Sigmoid colon (tissue), 7 donors: ENCODE measurements around the gene FCHSD2. TPM values are rescaled to one million over a fixed set of nuclear protein-coding genes. Genes with fewer than 3 reads are reported as not detected.
A peak's percentile ranks its signal among the peaks of the same experiment; 100 is the strongest.

Experiments used
- DNase-seq: peaks from one replicate; pipeline ENCODE4 v3.0.0-alpha.2; 2019
- H3K27ac ChIP-seq, 4 donors: fragments of 200-600 bp; sonication (generic); one replicate each; pipeline ENCODE4 v1.5.1; 2016 to 2019; ENCODE audit warnings: mild to moderate bottlenecking in 1 of 4
- H3K27me3 ChIP-seq, 3 donors: fragments of 200-600 bp; sonication (generic); one replicate each; pipeline ENCODE4 v1.5.1; 2019; ENCODE audit warnings: mild to moderate bottlenecking in 1 of 3
- H3K36me3 ChIP-seq, 4 donors: fragments of 200-600 bp; sonication (generic); one replicate each; pipeline ENCODE4 v1.5.1; 2016 to 2019
- H3K4me1 ChIP-seq, 4 donors: fragments of 200-600 bp; sonication (generic); one replicate each; pipeline ENCODE4 v1.5.1; 2017 to 2019
- H3K4me3 ChIP-seq, 4 donors: fragments of 200-600 bp; sonication (generic); one replicate each; pipeline ENCODE4 v1.5.1; 2017 to 2019; ENCODE audit warnings: mild to moderate bottlenecking in 2 of 4, moderate library complexity in 1 of 4
- H3K9me3 ChIP-seq, 4 donors: fragments of 200-600 bp in 3 of 4; sonication (generic) in 3 of 4; one replicate each; pipeline versions ENCODE4 v1.5.1 to v1.6.1; 2013 to 2019
- EP300 ChIP-seq, 4 donors: sonication (generic); formaldehyde crosslinking; IDR thresholded peaks; one replicate each; pipeline ENCODE4 v1.6.1; 2017; ENCODE audit warnings: antibody characterized with exemption in 4 of 4
- POLR2A ChIP-seq, 2 donors: fragments of 450-650 bp; IDR thresholded peaks; one replicate each; pipeline ENCODE4 v1.6.1; 2016; ENCODE audit warnings: antibody characterized with exemption in 2 of 2, mild to moderate bottlenecking in 2 of 2, moderate library complexity in 2 of 2
- POLR2AphosphoS5 ChIP-seq, 4 donors: sonication (generic); formaldehyde crosslinking; IDR thresholded peaks; one replicate each; pipeline ENCODE4 v1.6.1; 2017; ENCODE audit warnings: antibody characterized with exemption in 4 of 4
- WGBS, 2 donors: extraction: QIAGEN DNeasy Blood & Tissue Kit; methylation state at CpG; one replicate each; pipeline ENCODE4 v1.1.7; 2013; 5-methylcytosine and 5-hydroxymethylcytosine counted together
- intact Hi-C: fragments of 100-400 bp; cut with DNase I; formaldehyde crosslinking; loops from one replicate; pipeline ENCODE4 v1.15.1; 2023
- polyA plus RNA-seq, 3 donors: library from polyadenylated mRNA; stranded (reverse); fragments of 200-250 nt; gene quantifications; one replicate each; pipeline ENCODE4 v1.2.3, GENCODE V29; 2013
- total RNA-seq, 4 donors: library from RNA; depleted of rRNA; stranded (reverse); fragments of >200 nt; gene quantifications; one replicate each; pipeline ENCODE4 v1.1.0, GENCODE V29; 2016
- TF ChIP-seq, protein P1 (sequence below), 4 experiments: fragments of 450-650 bp in 3 of 4; fragments of 200-600 bp in 1 of 4; IDR thresholded peaks; one replicate each; pipeline ENCODE4 v1.5.1; 2016 to 2019; ENCODE audit warnings: antibody characterized with exemption in 4 of 4, mild to moderate bottlenecking in 3 of 4, moderate library complexity in 2 of 4
- donor health status: healthy with polysubstance abuse.
- donor health status: Bipolar disorder and iron deficiency.
- donor health status: healthy.

FCHSD2 gene
- total and polyA plus RNA-seq, 7 donors: 6.9 to 36.3 (median 18.6) TPM

DNA sequence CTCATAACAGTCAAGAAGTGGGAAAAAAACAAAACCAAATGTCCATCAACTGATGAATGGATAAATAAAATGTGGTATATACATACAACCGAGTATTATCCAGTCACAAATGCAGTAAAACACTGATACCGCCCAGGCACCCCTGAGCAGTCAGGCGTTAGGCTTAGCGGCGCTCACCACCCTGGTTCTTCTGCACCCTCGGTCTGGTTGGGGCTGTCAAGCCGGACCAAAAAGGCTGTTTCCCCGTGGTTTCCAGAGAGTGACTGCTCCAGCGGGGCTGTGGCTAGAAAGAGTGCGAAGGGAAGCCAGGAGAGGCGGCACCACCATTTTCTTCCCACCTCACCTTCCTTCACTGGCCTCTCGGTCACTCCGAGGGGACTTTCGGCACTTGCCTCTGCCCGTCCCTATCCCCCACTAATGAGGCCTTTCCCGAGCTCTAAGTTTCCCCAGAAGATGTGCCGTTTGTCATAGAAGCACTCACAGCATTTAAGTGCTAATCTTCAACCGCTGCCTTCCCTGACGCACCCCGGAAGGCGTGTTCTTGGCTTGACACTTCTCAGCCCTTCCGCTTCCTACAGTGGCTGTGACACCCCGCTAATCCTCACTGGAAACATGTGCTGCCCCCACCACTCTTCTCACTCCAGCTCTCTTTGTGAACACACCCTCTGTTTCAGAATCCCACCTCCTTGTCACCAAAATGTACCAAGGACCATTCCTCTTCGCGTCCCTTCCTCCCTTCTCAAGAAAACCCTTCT lies 42.4 kb downstream of the FCHSD2 start:
- DNase-seq: no peak
- intact Hi-C loops: no loop called here
- no peak overlapping the region for H3K27ac ChIP-seq
- 95 to 96% methylated on average over 25 of the region's 25 CpGs for WGBS, 2 donors
- no peaks in the 10 kb centered on the region for H3K27me3 ChIP-seq
- H3K4me3 ChIP-seq: no peak overlapping the region
- H3K36me3 ChIP-seq: no peaks in the 10 kb centered on the region
- TF ChIP-seq, protein P1, sequence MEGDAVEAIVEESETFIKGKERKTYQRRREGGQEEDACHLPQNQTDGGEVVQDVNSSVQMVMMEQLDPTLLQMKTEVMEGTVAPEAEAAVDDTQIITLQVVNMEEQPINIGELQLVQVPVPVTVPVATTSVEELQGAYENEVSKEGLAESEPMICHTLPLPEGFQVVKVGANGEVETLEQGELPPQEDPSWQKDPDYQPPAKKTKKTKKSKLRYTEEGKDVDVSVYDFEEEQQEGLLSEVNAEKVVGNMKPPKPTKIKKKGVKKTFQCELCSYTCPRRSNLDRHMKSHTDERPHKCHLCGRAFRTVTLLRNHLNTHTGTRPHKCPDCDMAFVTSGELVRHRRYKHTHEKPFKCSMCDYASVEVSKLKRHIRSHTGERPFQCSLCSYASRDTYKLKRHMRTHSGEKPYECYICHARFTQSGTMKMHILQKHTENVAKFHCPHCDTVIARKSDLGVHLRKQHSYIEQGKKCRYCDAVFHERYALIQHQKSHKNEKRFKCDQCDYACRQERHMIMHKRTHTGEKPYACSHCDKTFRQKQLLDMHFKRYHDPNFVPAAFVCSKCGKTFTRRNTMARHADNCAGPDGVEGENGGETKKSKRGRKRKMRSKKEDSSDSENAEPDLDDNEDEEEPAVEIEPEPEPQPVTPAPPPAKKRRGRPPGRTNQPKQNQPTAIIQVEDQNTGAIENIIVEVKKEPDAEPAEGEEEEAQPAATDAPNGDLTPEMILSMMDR (IDR thresholded peaks at IDR 0.05): no peak
- TF ChIP-seq EP300 (IDR thresholded peaks at IDR 0.05) (no peak), POLR2A (IDR thresholded peaks at IDR 0.05) (no peak), POLR2AphosphoS5 (IDR thresholded peaks at IDR 0.05) (no peak)
- H3K4me1 ChIP-seq: peaks cover 0 to 21% (median 19%) of the 10 kb centered on the region in 4 donors
- no peaks in the 10 kb centered on the region for H3K9me3 ChIP-seq

DNA sequence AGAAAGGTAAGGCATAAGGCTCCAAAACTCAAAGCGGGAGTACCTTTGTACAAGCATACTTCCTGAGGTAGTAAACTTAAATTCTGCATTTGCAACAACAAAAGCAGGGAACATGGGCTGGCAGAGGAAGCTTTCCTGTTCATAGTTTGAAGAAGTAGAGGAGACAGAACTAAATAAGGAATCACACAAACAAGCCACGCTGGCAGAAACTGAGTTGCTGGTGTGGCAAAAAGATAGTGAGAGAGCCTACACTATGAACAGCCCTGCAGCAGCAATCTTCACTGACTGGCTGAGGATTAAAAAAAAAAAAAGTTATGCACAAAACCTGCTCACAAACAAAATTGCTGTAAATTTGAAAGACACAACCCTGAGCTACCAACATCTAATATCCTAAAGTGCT lies 46.5 kb downstream of the FCHSD2 start:
- no peaks in the 10 kb centered on the region for H3K9me3 ChIP-seq
- H3K27ac ChIP-seq: peak overlapping the region in 3 of 4 donors; percentile 23 to 58 (median 53)
- 70 to 86% methylated on average over 2 of the region's 2 CpGs for WGBS, 2 donors
- no peaks in the 10 kb centered on the region for H3K27me3 ChIP-seq
- H3K36me3 ChIP-seq: no peaks in the 10 kb centered on the region
- peaks cover 0 to 22% (median 19%) of the 10 kb centered on the region in 4 donors for H3K4me1 ChIP-seq
- intact Hi-C loops: no loop called here
- peak overlapping the region in 1 of 4 donors; percentile 8 for H3K4me3 ChIP-seq
- TF ChIP-seq EP300 (IDR thresholded peaks at IDR 0.05) (no peak), POLR2A (IDR thresholded peaks at IDR 0.05) (no peak), POLR2AphosphoS5 (IDR thresholded peaks at IDR 0.05) (no peak)
- TF ChIP-seq, protein P1 (IDR thresholded peaks at IDR 0.05): no peak
- DNase-seq: no peak

DNA sequence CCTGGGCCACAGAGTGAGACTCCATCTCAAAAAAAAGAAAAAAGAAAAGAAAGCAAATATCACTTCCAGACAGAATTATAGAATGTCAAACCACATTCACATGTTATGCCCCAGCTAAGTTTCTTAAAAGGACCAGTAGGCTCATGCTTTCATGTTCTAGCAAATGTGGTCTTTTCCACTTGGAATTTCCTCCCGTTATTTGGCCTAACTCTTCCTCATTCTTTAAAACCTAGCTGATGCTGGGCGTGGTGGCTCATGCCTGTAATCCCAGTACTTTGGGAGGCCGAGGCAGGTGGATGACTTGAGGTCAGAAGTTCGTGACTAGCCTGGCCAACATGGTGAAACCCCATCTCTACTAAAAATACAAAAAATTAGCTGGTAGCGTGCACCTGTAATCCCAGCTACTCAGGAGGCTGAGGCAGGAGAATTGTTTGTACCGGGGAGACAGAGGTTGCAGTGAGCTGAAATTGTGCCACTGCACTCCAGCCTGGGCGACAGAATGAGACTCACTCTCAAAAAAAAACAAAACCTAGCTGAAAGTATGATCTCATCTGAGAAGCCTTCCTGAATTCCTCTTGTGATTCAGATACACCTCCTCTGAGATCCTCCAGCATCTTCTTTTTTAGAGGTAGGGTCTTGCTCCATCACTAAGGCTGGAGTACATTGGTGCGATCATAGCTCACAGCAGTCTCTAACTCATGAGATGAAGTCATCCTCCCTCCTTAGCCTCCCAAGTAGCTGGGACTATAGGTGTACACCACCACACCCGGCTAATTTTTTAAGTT lies 50.4 kb downstream of the FCHSD2 start:
- H3K4me1 ChIP-seq: peaks cover 0 to 22% (median 19%) of the 10 kb centered on the region in 4 donors
- DNase-seq: no peak
- no peak for TF ChIP-seq EP300 (IDR thresholded peaks at IDR 0.05)
- TF ChIP-seq, protein P1 (IDR thresholded peaks at IDR 0.05): no peak
- TF ChIP-seq POLR2AphosphoS5 (IDR thresholded peaks at IDR 0.05): no peak
- no peak for TF ChIP-seq POLR2A (IDR thresholded peaks at IDR 0.05)
- no peaks in the 10 kb centered on the region for H3K36me3 ChIP-seq
- no peaks in the 10 kb centered on the region for H3K27me3 ChIP-seq
- intact Hi-C loops: no loop called here
- no peak overlapping the region for H3K4me3 ChIP-seq
- 87 to 94% methylated on average over 9 of the region's 9 CpGs for WGBS, 2 donors
- H3K27ac ChIP-seq: no peak overlapping the region
- no peaks in the 10 kb centered on the region for H3K9me3 ChIP-seq

DNA sequence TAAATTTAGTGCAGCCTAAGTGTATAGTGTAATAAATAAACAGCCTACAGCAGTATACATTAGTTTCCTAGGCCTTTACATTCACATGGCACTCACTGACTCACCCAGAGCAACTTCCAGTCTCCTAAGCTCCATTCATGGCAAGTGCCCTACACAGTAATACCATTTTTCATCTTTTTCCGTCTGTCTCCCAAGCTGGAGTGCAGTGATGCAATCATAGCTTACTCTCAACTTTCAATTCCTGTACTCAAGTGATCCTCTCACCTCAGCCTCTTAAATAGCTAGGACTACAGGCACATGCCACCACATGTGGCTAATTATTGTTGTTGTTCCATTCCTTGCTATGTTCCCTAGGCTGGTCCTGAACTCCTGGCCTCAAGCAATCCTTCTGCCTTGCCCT lies 54.4 kb downstream of the FCHSD2 start:
- Histone ChIP-seq H3K27ac (no peak overlapping the region), H3K4me1 (no peaks in the 10 kb centered on the region), H3K4me3 (no peak overlapping the region), H3K36me3 (peaks cover 0 to 6% (median 0%) of the 10 kb centered on the region in 4 donors), H3K27me3 (no peaks in the 10 kb centered on the region), H3K9me3 (no peaks in the 10 kb centered on the region)
- DNase-seq: no peak
- intact Hi-C loops: no loop called here
- TF ChIP-seq POLR2A (IDR thresholded peaks at IDR 0.05) (no peak), EP300 (IDR thresholded peaks at IDR 0.05) (no peak)
- 68 to 81% methylated on average over 1 of the region's 1 CpG for WGBS, 2 donors

DNA sequence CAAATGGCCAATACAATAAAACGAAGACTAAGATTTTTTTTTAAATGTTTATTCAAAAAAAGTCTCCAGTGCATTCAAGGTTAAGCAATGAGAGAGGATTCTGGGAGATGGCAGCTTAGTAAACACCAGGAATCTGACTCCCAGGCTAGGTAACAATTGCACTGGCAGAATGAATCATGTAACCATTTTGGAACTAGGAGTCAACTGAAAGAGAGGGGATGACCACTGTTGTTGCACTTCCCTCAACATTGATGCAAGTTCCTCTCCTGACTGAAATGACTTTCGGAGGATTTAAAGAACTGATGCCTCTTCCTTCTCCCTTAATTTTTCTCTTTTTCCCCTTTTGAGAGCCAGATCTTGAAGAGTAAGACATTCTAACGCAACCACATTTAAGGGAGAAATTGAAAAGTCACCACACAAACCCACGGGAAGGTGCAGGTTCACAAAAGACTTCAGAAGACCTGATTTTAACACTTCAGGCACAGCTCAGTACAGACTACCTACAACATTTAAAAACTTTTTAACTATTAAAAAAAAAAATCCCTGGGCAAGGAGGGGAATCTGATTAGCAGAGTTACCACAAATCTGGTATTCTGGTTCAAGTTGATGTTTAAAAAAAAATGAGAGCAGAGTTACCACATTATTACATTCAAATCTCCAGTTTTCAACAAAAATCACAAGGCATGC lies 56.8 kb downstream of the FCHSD2 start:
- Histone ChIP-seq H3K27me3 (no peaks in the 10 kb centered on the region), H3K4me1 (no peaks in the 10 kb centered on the region), H3K36me3 (peaks cover 0 to 6% (median 0%) of the 10 kb centered on the region in 4 donors), H3K27ac (no peak overlapping the region), H3K4me3 (no peak overlapping the region), H3K9me3 (no peaks in the 10 kb centered on the region)
- intact Hi-C loops: no loop called here
- DNase-seq: no peak
- WGBS, 2 donors: 80 to 89% methylated on average over 4 of the region's 4 CpGs
- TF ChIP-seq, protein P1 (IDR thresholded peaks at IDR 0.05): no peak
- TF ChIP-seq POLR2AphosphoS5 (IDR thresholded peaks at IDR 0.05) (no peak), POLR2A (IDR thresholded peaks at IDR 0.05) (no peak), EP300 (IDR thresholded peaks at IDR 0.05) (no peak)
